HL-60 (cell line): Measurements from ENCODE around the gene H19.

Source experiments
- DNase-seq, 2 experiments: peaks; one replicate each; pipeline ENCODE4 v3.0.0-alpha.2; 2010 to 2020; ENCODE audit warnings: low read depth in 1 of 2, low spot score in 1 of 2
- H3K27ac ChIP-seq: fragments of 250-450 bp; sonication (Bioruptor Pico); replicated peaks from 2 replicates; pipeline ENCODE4 v1.5.1; 2020; ENCODE audit warnings: mild to moderate bottlenecking, moderate library complexity
- H3K27me3 ChIP-seq: fragments of 250-450 bp; sonication (Bioruptor Pico); 2 replicates; pipeline ENCODE4 v1.5.1; 2021; ENCODE audit warnings: mild to moderate bottlenecking, moderate library complexity; ENCODE audit not compliant: insufficient read depth, poor library complexity, severe bottlenecking
- H3K4me3 ChIP-seq: replicated peaks from 2 replicates; pipeline ENCODE4 v1.5.1; 2011; ENCODE audit warnings: mild to moderate bottlenecking, control low read depth, low read length; ENCODE audit not compliant: insufficient read depth
- GABPA ChIP-seq: IDR thresholded peaks from 2 replicates; pipeline ENCODE4 v1.6.1; 2012; ENCODE audit warnings: low read depth
- POLR2AphosphoS5 ChIP-seq: IDR thresholded peaks from 2 replicates; pipeline ENCODE4 v1.6.1; 2012; ENCODE audit warnings: low read depth
- SPI1 ChIP-seq: IDR thresholded peaks from 2 replicates; pipeline ENCODE4 v1.6.1; 2012; ENCODE audit warnings: low read depth, mild to moderate bottlenecking, borderline replicate concordance
- long read RNA-seq: library from polyadenylated mRNA; unstranded; transcript quantifications from one replicate; pipeline ENCODE4 v2.0.0, GENCODE V29; 2020
- TF ChIP-seq, protein P1 (sequence below): IDR thresholded peaks from one replicate; pipeline ENCODE4 v1.5.1; 2011; ENCODE audit warnings: low read length, control low read depth, inconsistent platforms; ENCODE audit not compliant: insufficient read depth
- TF ChIP-seq, protein P2 (sequence below): IDR thresholded peaks from 2 replicates; pipeline ENCODE4 v1.6.1; 2012; ENCODE audit warnings: low read depth; ENCODE audit not compliant: insufficient replicate concordance

H19 gene
- long read RNA-seq, partial matches to known transcripts = 0 of 1 reads
- long read RNA-seq, other reads (novel, unspliced or antisense) = 1 of 1 reads

DNA sequence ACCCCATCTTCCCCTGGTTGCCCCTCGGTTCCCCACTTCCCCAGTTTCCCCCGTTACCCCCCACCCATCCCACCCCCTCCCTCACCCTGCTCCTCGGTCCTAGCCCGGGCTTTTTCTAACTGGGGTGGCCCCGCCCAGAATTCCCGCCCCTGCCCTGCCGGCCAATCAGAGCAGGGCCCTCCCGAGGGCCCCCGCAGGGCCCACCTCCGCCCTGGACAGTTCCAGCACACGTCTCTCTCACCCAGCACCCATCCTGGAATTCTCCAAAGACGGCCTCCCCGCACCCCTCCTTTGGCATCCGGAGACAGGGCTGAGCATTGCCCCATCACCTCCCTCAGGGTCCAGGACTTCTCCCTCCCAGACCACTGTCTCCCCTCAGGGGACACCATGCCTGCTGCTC lies at the start of gene H19:
Gene H19 (minus strand): TSS at position 88 of the 400 bp plus-strand sequence.
- H3K27ac ChIP-seq = no peak within 1 kb of the TSS
- TF ChIP-seq SPI1 (no peak), GABPA (no peak), POLR2AphosphoS5 (no peak)
- TF ChIP-seq, protein P1, sequence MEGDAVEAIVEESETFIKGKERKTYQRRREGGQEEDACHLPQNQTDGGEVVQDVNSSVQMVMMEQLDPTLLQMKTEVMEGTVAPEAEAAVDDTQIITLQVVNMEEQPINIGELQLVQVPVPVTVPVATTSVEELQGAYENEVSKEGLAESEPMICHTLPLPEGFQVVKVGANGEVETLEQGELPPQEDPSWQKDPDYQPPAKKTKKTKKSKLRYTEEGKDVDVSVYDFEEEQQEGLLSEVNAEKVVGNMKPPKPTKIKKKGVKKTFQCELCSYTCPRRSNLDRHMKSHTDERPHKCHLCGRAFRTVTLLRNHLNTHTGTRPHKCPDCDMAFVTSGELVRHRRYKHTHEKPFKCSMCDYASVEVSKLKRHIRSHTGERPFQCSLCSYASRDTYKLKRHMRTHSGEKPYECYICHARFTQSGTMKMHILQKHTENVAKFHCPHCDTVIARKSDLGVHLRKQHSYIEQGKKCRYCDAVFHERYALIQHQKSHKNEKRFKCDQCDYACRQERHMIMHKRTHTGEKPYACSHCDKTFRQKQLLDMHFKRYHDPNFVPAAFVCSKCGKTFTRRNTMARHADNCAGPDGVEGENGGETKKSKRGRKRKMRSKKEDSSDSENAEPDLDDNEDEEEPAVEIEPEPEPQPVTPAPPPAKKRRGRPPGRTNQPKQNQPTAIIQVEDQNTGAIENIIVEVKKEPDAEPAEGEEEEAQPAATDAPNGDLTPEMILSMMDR = no peak
- TF ChIP-seq, protein P2, sequence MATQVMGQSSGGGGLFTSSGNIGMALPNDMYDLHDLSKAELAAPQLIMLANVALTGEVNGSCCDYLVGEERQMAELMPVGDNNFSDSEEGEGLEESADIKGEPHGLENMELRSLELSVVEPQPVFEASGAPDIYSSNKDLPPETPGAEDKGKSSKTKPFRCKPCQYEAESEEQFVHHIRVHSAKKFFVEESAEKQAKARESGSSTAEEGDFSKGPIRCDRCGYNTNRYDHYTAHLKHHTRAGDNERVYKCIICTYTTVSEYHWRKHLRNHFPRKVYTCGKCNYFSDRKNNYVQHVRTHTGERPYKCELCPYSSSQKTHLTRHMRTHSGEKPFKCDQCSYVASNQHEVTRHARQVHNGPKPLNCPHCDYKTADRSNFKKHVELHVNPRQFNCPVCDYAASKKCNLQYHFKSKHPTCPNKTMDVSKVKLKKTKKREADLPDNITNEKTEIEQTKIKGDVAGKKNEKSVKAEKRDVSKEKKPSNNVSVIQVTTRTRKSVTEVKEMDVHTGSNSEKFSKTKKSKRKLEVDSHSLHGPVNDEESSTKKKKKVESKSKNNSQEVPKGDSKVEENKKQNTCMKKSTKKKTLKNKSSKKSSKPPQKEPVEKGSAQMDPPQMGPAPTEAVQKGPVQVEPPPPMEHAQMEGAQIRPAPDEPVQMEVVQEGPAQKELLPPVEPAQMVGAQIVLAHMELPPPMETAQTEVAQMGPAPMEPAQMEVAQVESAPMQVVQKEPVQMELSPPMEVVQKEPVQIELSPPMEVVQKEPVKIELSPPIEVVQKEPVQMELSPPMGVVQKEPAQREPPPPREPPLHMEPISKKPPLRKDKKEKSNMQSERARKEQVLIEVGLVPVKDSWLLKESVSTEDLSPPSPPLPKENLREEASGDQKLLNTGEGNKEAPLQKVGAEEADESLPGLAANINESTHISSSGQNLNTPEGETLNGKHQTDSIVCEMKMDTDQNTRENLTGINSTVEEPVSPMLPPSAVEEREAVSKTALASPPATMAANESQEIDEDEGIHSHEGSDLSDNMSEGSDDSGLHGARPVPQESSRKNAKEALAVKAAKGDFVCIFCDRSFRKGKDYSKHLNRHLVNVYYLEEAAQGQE = no peak
- no peak within 1 kb of the TSS for H3K4me3 ChIP-seq
- DNase-seq = no peak
- H3K27me3 ChIP-seq = no peaks in the 10 kb centered on the region

DNA sequence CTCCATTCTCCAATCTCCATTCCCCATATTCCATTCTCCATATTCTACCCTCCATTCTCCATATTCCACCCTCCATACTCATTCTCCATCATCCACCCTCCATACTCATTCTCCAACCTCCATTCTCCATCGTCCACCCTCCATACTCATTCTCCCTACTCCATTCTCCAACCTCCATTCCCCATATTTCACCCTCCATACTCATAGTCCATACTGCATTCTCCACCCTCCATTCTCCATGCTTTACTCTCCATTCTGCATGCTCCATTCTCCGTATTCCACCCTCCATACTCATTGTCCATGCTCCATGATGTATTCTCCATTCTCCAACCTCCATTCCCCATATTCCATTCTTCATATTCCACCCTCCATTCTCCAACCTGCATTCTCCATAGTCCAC lies 44.3 kb upstream of the H19 start:
- Histone ChIP-seq H3K4me3 (no peak overlapping the region), H3K27ac (no peak overlapping the region), H3K27me3 (peaks cover 5% of the 10 kb centered on the region)
- DNase-seq = no peak
- TF ChIP-seq, protein P1 = no peak
- TF ChIP-seq SPI1 (no peak), POLR2AphosphoS5 (no peak), GABPA (no peak)
- TF ChIP-seq, protein P2 = no peak

DNA sequence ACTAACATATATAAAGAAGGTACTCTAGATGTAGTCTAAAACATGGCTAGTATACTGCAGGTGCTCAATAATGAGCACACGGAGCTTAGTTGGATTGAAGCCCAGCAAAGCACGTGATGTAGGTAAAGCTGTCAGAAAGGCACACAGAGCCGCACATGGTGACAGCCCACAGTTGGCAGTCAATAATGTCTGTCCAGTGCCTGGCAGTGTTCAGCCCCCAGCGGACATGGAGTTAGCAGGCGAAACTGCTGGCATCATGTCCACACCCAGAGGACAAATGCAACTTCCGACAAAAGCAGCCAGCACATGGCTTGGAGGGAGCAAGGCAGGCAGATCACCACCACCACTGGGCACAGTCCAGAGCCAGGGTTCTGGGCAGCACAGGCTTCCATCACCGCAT lies 43.5 kb upstream of the H19 start:
- H3K27me3 ChIP-seq = peaks cover 1% of the 10 kb centered on the region
- H3K27ac ChIP-seq = no peak overlapping the region
- DNase-seq = no peak
- no peak for TF ChIP-seq GABPA
- no peak for TF ChIP-seq SPI1
- TF ChIP-seq, protein P1 = no peak
- no peak for TF ChIP-seq POLR2AphosphoS5
- TF ChIP-seq, protein P2 = no peak
- no peak overlapping the region for H3K4me3 ChIP-seq
